K562 (cell line): ENCODE data around the gene TCF15. TPM values are rescaled to one million over a fixed set of nuclear protein-coding genes. Genes with fewer than 3 reads are reported as not detected.

ENCODE experiments used
- ATAC-seq: fragments of 200-7000 bp; cut with Tn5 transposase; 3 replicates; pipeline ENCODE4 v1.9.1; 2020; ENCODE audit warnings: moderate library complexity
- BruUV-seq: library from RNA; stranded (reverse); fragments of 400-500 nt; replicated peaks from 2 replicates; lab custom pipeline; 2021; lab: Mats Ljungman, UMichigan
- CTCF ChIA-PET: fragments of 300-600 bp; formaldehyde crosslinking; extraction: SDS; loops from one replicate; lab custom pipeline; 2021; ENCODE audit warnings: low intra/inter-chr PET ratio; lab: Yijun Ruan, JAX
- POLR2A ChIA-PET: fragments of 300-600, 350-650 bp; sonication (Branson Sonifier 250); formaldehyde crosslinking; extraction: SDS; loops from one replicate; lab custom pipeline; 2021; ENCODE audit warnings: antibody characterized with exemption, inconsistent platforms; lab: Yijun Ruan, JAX
- DNase-seq, 4 experiments: peaks; one replicate each; pipeline versions ENCODE4 v3.0.0 to v3.0.0-alpha.2; 2011 to 2018; ENCODE audit warnings: low spot score in 3 of 4, mixed read lengths in 3 of 4; ENCODE audit errors: extremely low read depth in 1 of 4
- FAIRE-seq: peaks from 2 replicates; lab custom pipeline; 2011; peaks lifted over from hg19 to GRCh38; lab: Jason Lieb, UNC
- H2AFZ ChIP-seq: 2 replicates; pipeline ENCODE4 v1.6.0; 2011; ENCODE audit warnings: low read depth, low read length, control low read depth, inconsistent platforms
- H3K27ac ChIP-seq: fragments of 200-600 bp; 3 replicates; pipeline ENCODE4 v1.8.0; 2011; ENCODE audit warnings: low read depth, mild to moderate bottlenecking, control low read depth, inconsistent platforms, low read length, moderate library complexity, mixed read lengths; ENCODE audit errors: extremely low read depth
- H3K27me3 ChIP-seq, 2 experiments: fragments of 300-600 bp in 1 of 2; 2 replicates in 1 of 2; 3 replicates in 1 of 2; pipeline versions ENCODE4 v1.6.0 to v1.8.0; 2011; ENCODE audit warnings: inconsistent platforms in 2 of 2, low read length in 2 of 2, mild to moderate bottlenecking in 1 of 2, mixed read lengths in 1 of 2, moderate library complexity in 1 of 2; ENCODE audit not compliant: control insufficient read depth in 2 of 2, insufficient read depth in 2 of 2
- H3K36me3 ChIP-seq: fragments of 300-600 bp; 3 replicates; pipeline ENCODE4 v1.8.0; 2011; ENCODE audit warnings: mild to moderate bottlenecking, low read length, inconsistent platforms; ENCODE audit not compliant: control insufficient read depth, insufficient read depth
- H3K4me1 ChIP-seq, 2 experiments: fragments of 200-600 bp in 1 of 2; replicated peaks in 1 of 2; 2 replicates in 1 of 2; 3 replicates in 1 of 2; pipeline versions ENCODE4 v1.5.1 to v1.8.0; 2011; ENCODE audit warnings: inconsistent platforms in 2 of 2, low read length in 2 of 2, mild to moderate bottlenecking in 1 of 2, mixed read lengths in 1 of 2, moderate library complexity in 1 of 2; ENCODE audit not compliant: control insufficient read depth in 2 of 2, insufficient read depth in 2 of 2
- H3K4me2 ChIP-seq: 2 replicates; pipeline ENCODE4 v1.6.1; 2011; ENCODE audit warnings: low read length, control low read depth, inconsistent platforms, mixed read lengths; ENCODE audit not compliant: insufficient read depth
- H3K4me3 ChIP-seq: fragments of 200-600 bp; sonication (generic), shearing (Covaris generic); 2 replicates; pipeline ENCODE4 v1.5.1; 2016; ENCODE audit warnings: control low read depth, inconsistent platforms
- H3K79me2 ChIP-seq: fragments of 200-600 bp; 3 replicates; pipeline ENCODE4 v1.8.0; 2011; ENCODE audit warnings: low read length, inconsistent platforms; ENCODE audit not compliant: control insufficient read depth, insufficient read depth
- H3K9ac ChIP-seq, 2 experiments: 2 replicates each; pipeline versions ENCODE4 v1.6.0 to v1.6.1; 2011; ENCODE audit warnings: low read depth in 2 of 2, low read length in 2 of 2, control low read depth in 1 of 2, inconsistent platforms in 1 of 2, mild to moderate bottlenecking in 1 of 2, mixed read lengths in 1 of 2; ENCODE audit not compliant: insufficient read depth in 1 of 2
- H3K9me1 ChIP-seq: one replicate; pipeline ENCODE4 v1.6.0; 2011; ENCODE audit warnings: inconsistent platforms, mild to moderate bottlenecking, low read length, moderate library complexity; ENCODE audit not compliant: control insufficient read depth, insufficient read depth
- H3K9me3 ChIP-seq: replicated peaks from 2 replicates; pipeline ENCODE4 v1.5.1; 2011; ENCODE audit warnings: low read depth, low read length, inconsistent platforms; ENCODE audit not compliant: control insufficient read depth, insufficient read depth
- H4K20me1 ChIP-seq: replicated peaks from 2 replicates; pipeline ENCODE4 v1.6.1; 2011; ENCODE audit warnings: low read length, inconsistent platforms, mixed read lengths; ENCODE audit not compliant: control insufficient read depth, insufficient read depth
- BCOR ChIP-seq: fragments of 450-650 bp; IDR thresholded peaks from 2 replicates; pipeline ENCODE4 v1.6.1; 2016
- MCM5 ChIP-seq: fragments of 450-650 bp; IDR thresholded peaks from 2 replicates; pipeline ENCODE4 v1.6.1; 2016; ENCODE audit warnings: low read depth
- RBM25 ChIP-seq: fragments of 200-400 bp; formaldehyde crosslinking; IDR thresholded peaks from 2 replicates; pipeline ENCODE4 v1.6.1; 2018; ENCODE audit warnings: low read length, low read depth, moderate library complexity; ENCODE audit not compliant: severe bottlenecking
- RCOR1 ChIP-seq, 2 experiments: IDR thresholded peaks; 2 replicates each; pipeline ENCODE4 v1.6.1; 2012; ENCODE audit warnings: low read depth in 2 of 2, low read length in 2 of 2, borderline replicate concordance in 1 of 2, improper control_type of control experiment in 1 of 2
- SMARCA5 ChIP-seq: fragments of 450-650 bp; IDR thresholded peaks from 2 replicates; pipeline ENCODE4 v1.6.1; 2016
- SRSF3 ChIP-seq: fragments of 200-400 bp; formaldehyde crosslinking; IDR thresholded peaks from 2 replicates; pipeline ENCODE4 v1.6.1; 2016; ENCODE audit warnings: mild to moderate bottlenecking, low read length, moderate library complexity; ENCODE audit not compliant: insufficient read depth
- ZFP36 ChIP-seq: fragments of 150-350 bp; IDR thresholded peaks from 2 replicates; pipeline ENCODE4 v1.6.1; 2018; ENCODE audit warnings: low read length, low read depth; ENCODE audit not compliant: partially characterized antibody
- WGBS: fragments of 100-300 bp; shearing (Covaris generic); methylation state at CpG from one replicate; pipeline ENCODE4 v1.1.6; 2016; ENCODE audit warnings: low coverage, mixed read lengths; ENCODE audit not compliant: insufficient coverage; ENCODE audit errors: missing lambda C conversion rate; 5-methylcytosine and 5-hydroxymethylcytosine counted together
- in situ Hi-C: fragments of 300-500 bp; cut with MboI; formaldehyde crosslinking; loops from 4 replicates; pipeline ENCODE4 v1.15.0; 2018; ENCODE audit warnings: inconsistent platforms, mixed read lengths
- intact Hi-C: fragments of 100-400 bp; cut with micrococcal nuclease; formaldehyde crosslinking; loops from 2 replicates; pipeline ENCODE4 v1.14.2; 2022
- polyA plus RNA-seq, 8 experiments: library from polyadenylated mRNA; depleted of rRNA in 4 of 8; stranded (reverse) in 5 of 8; unstranded in 3 of 8; fragments of >200 nt; fragmentation: Nextera tagmentation in 2 of 8; fragmentation: Illumina TruSeq in 1 of 8; extraction: Ambion mirVana in 2 of 8; extraction: Trizol in 1 of 8; gene quantifications; 2 replicates each; pipeline versions ENCODE4 v1.2.1 to v1.2.3, GENCODE V29; 2011 to 2014; ENCODE audit warnings: inconsistent platforms in 1 of 8, missing spikeins in 1 of 8
- total RNA-seq, 7 experiments: library from RNA; depleted of rRNA in 6 of 7; stranded (reverse); fragments of >200 nt in 6 of 7; fragmentation: Illumina TruSeq in 2 of 7; extraction: Trizol in 2 of 7; gene quantifications; 2 replicates each; pipeline versions ENCODE4 v1.2.1 to v1.2.3, GENCODE V29; 2011 to 2021; ENCODE audit warnings: low replicate concordance in 1 of 7
- TF ChIP-seq, protein P1 (sequence below): fragments of 450-650 bp; IDR thresholded peaks from 2 replicates; pipeline ENCODE4 v1.6.1; 2016; ENCODE audit warnings: mild to moderate bottlenecking

Gene TCF15
- total and polyA plus RNA-seq, 9 of the 15 experiments (the other 6 are each of a cell fraction or from before 2014, with no cell fraction given) = 0.04 to 5.0 (median 1.2) TPM

DNA sequence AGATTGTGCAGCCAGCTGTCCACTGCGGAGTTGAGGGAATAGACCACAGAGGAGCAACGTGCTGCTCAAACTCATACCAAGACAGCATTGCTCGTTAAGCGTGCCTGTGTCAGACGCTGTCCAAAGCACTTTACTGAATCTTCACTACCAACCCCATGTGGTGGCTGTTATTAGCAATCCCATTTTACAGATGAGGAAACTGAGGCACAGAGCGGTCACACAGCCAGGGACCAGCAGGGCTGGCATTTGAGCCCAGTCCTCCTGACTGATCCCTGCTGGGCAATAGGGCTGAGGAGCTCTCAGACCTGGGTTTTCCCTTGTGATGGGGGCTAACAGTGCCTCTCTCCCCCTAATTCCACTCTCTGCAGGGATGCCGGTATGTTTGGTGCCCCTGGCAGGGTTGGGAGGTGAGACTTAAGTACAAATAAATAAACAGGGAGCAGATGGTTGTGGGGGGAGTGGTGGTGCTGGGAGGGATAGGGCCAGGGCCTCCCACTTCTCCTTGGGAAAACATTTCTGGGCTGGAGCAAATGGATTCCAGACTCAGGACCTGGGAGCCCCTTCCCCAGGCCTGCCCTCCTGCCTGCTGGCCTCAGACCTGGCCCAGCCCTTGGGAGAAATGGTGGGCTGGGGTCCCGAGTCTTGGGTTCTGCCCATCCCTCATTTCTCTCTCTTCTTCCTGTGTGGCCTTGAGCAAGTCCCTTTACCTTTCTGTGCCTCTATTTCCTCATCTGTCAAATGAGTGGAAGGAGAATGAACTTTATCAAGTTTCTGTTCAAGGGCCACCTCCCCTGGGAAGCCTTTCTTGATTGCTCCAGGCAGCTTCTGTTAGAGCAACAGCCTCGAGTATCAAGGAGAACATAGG lies 25.2 kb upstream of the TCF15 start:
- Histone ChIP-seq H3K27ac (no peak overlapping the region), H3K36me3 (no peaks in the 10 kb centered on the region), H2AFZ (no peak overlapping the region), H3K9me3 (no peaks in the 10 kb centered on the region), H3K4me2 (no peak overlapping the region), H3K79me2 (no peaks in the 10 kb centered on the region), H3K4me1 (no peaks in the 10 kb centered on the region; a peak in 2 of 5 replicates), H4K20me1 (no peaks in the 10 kb centered on the region), H3K4me3 (no peak overlapping the region), H3K9me1 (no peaks in the 10 kb centered on the region), H3K9ac (no peak overlapping the region), H3K27me3 (peaks cover 0 to 23% of the 10 kb centered on the region in 2 experiments; a peak in 2 of 5 replicates)
- ChIA-PET POLR2A (interaction anchor here (0.6 to 1.0 kb wide), 2 partner anchors 10 to 17 kb away, joined by 4 read pairs; no protein-coding TSS in a partner anchor), CTCF (no interaction called here)
- intact Hi-C loops = no loop called here
- in situ Hi-C loops = no loop called here
- DNase-seq (no peak), ATAC-seq (no peak), FAIRE-seq (no peak)
- BruUV-seq = no TSS peak
- TF ChIP-seq SMARCA5 (0 out of 2 replicates have a peak, but pooled peaks have one; percentile 37), RBM25 (peak; percentile 68), SRSF3 (no peak), BCOR (peak; percentile 70), MCM5 (no peak), ZFP36 (peak; percentile 93), RCOR1 (IDR thresholded peaks at IDR 0.05; ENCODE audit: borderline replicate concordance in 1 of 2, low read depth in 2 of 2, low read length in 2 of 2) (0 out of 4 replicates have a peak, but pooled peaks of 1 of the 2 experiments have one; percentile 15)
- TF ChIP-seq, protein P1, sequence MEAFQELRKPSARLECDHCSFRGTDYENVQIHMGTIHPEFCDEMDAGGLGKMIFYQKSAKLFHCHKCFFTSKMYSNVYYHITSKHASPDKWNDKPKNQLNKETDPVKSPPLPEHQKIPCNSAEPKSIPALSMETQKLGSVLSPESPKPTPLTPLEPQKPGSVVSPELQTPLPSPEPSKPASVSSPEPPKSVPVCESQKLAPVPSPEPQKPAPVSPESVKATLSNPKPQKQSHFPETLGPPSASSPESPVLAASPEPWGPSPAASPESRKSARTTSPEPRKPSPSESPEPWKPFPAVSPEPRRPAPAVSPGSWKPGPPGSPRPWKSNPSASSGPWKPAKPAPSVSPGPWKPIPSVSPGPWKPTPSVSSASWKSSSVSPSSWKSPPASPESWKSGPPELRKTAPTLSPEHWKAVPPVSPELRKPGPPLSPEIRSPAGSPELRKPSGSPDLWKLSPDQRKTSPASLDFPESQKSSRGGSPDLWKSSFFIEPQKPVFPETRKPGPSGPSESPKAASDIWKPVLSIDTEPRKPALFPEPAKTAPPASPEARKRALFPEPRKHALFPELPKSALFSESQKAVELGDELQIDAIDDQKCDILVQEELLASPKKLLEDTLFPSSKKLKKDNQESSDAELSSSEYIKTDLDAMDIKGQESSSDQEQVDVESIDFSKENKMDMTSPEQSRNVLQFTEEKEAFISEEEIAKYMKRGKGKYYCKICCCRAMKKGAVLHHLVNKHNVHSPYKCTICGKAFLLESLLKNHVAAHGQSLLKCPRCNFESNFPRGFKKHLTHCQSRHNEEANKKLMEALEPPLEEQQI = no peak
- WGBS = 7% methylated on average over 4 of the region's 9 CpGs
